Uterus (tissue), 2 donors: Measurements from ENCODE around the gene ADGRF1.

Experiments
- CTCF ChIP-seq, 4 experiments: fragments of 200-600 bp in 2 of 4; fragments of 450-650 bp in 2 of 4; sonication (generic) in 2 of 4; IDR thresholded peaks; one replicate each; pipeline ENCODE4 v1.5.1; 2016 to 2019; ENCODE audit warnings: antibody characterized with exemption in 4 of 4, mild to moderate bottlenecking in 2 of 4, moderate library complexity in 1 of 4
- POLR2A ChIP-seq, 2 donors: fragments of 450-650 bp; IDR thresholded peaks; one replicate each; pipeline ENCODE4 v1.6.1; 2016; ENCODE audit warnings: antibody characterized with exemption in 2 of 2, mild to moderate bottlenecking in 1 of 2, moderate library complexity in 1 of 2

- TF ChIP-seq CTCF (IDR thresholded peaks at IDR 0.05) = no peak
- TF ChIP-seq POLR2A (IDR thresholded peaks at IDR 0.05) = no peak
Measured at GRCh38 chr6:47071681-47072080, 29.5 kb upstream of the ADGRF1 start.
